HepG2 (cell line): ENCODE data around the gene ELOVL6. TPM values are rescaled to one million over a fixed set of nuclear protein-coding genes. Genes with fewer than 3 reads are reported as not detected.
A peak's percentile ranks its signal among the peaks of the same experiment; 100 is the strongest.

ENCODE experiments used
- BHLHE40 ChIP-seq: IDR thresholded peaks from 2 replicates; pipeline ENCODE4 v1.6.1; 2011; ENCODE audit warnings: low read length, improper control_type of control experiment
- CHD4 ChIP-seq: fragments of 200-600 bp; sonication (generic); IDR thresholded peaks from 2 replicates; pipeline ENCODE4 v1.7.0; 2017; ENCODE audit warnings: mild to moderate bottlenecking, low read length, borderline replicate concordance
- DMAP1 ChIP-seq: IDR thresholded peaks from 2 replicates; pipeline ENCODE4 v1.6.1; 2016
- E2F5 ChIP-seq: sonication (generic); formaldehyde crosslinking; conservative IDR thresholded peaks from 2 replicates; pipeline ENCODE4 v1.4.0; 2020; ENCODE audit warnings: missing genetic modification reagents
- ETS1 ChIP-seq: sonication (generic); formaldehyde crosslinking; IDR thresholded peaks from 2 replicates; pipeline ENCODE4 v1.4.0; 2020; ENCODE audit warnings: missing genetic modification reagents
- ETV5 ChIP-seq: IDR thresholded peaks from 2 replicates; pipeline ENCODE4 v1.6.1; 2018; ENCODE audit warnings: missing biosample characterization, missing genetic modification reagents, inconsistent platforms, borderline replicate concordance
- FOSL2 ChIP-seq: sonication (generic); formaldehyde crosslinking; IDR thresholded peaks from 2 replicates; pipeline ENCODE4 v1.4.0; 2020; ENCODE audit warnings: missing genetic modification reagents
- IKZF1 ChIP-seq: fragments of 450-650 bp; IDR thresholded peaks from 2 replicates; pipeline ENCODE4 v1.7.1; 2016
- MEIS1 ChIP-seq: sonication (generic); formaldehyde crosslinking; IDR thresholded peaks from 2 replicates; pipeline ENCODE4 v1.9.0; 2021; ENCODE audit warnings: mild to moderate bottlenecking, missing genetic modification reagents, moderate library complexity, borderline replicate concordance
- NFE2L1 ChIP-seq: sonication (generic); formaldehyde crosslinking; IDR thresholded peaks from 2 replicates; pipeline ENCODE4 v1.4.0; 2020; ENCODE audit warnings: missing genetic modification reagents, mild to moderate bottlenecking, borderline replicate concordance
- NFKB2 ChIP-seq: sonication (generic); formaldehyde crosslinking; IDR thresholded peaks from 2 replicates; pipeline ENCODE4 v1.4.0; 2020; ENCODE audit warnings: missing genetic modification reagents, borderline replicate concordance
- RBAK ChIP-seq: sonication (generic); formaldehyde crosslinking; IDR thresholded peaks from 2 replicates; pipeline ENCODE4 v1.5.1; 2020; ENCODE audit warnings: mild to moderate bottlenecking, missing genetic modification reagents
- REXO4 ChIP-seq: sonication (generic); formaldehyde crosslinking; IDR thresholded peaks from 2 replicates; pipeline ENCODE4 v1.8.0; 2022; ENCODE audit warnings: missing genetic modification reagents, mild to moderate bottlenecking, borderline replicate concordance
- RFX3 ChIP-seq: IDR thresholded peaks from 2 replicates; pipeline ENCODE4 v1.6.1; 2016; ENCODE audit warnings: missing biosample characterization, missing genetic modification reagents
- RXRB ChIP-seq: IDR thresholded peaks from 2 replicates; pipeline ENCODE4 v1.6.1; 2016; ENCODE audit warnings: borderline replicate concordance, missing genetic modification reagents, missing compliant biosample characterization
- SRSF4 ChIP-seq: fragments of 200-400 bp; formaldehyde crosslinking; IDR thresholded peaks from one replicate; pipeline ENCODE4 v1.6.1; 2018; ENCODE audit warnings: mild to moderate bottlenecking, low read depth, low read length, moderate library complexity; ENCODE audit not compliant: poor library complexity, severe bottlenecking
- TBX2 ChIP-seq: sonication (generic); formaldehyde crosslinking; IDR thresholded peaks from 2 replicates; pipeline ENCODE4 v1.5.0; 2020; ENCODE audit warnings: missing genetic modification reagents, mild to moderate bottlenecking, borderline replicate concordance
- TCF7 ChIP-seq: sonication (generic); IDR thresholded peaks from 2 replicates; pipeline ENCODE4 v1.6.1; 2016; ENCODE audit warnings: antibody characterized with exemption, low read depth
- XBP1 ChIP-seq: sonication (generic); formaldehyde crosslinking; IDR thresholded peaks from 2 replicates; pipeline ENCODE4 v1.5.0; 2020; ENCODE audit warnings: missing genetic modification reagents
- ZFP62 ChIP-seq: sonication (generic); formaldehyde crosslinking; IDR thresholded peaks from 2 replicates; pipeline ENCODE4 v1.4.0; 2020; ENCODE audit warnings: missing genetic modification reagents
- ZMYM3 ChIP-seq: sonication (generic); formaldehyde crosslinking; IDR thresholded peaks from 2 replicates; pipeline ENCODE4 v1.5.1; 2020; ENCODE audit warnings: mild to moderate bottlenecking, missing genetic modification reagents
- ZNF276 ChIP-seq: sonication (generic); formaldehyde crosslinking; IDR thresholded peaks from 2 replicates; pipeline ENCODE4 v1.4.0; 2020; ENCODE audit warnings: mild to moderate bottlenecking, low read depth, missing genetic modification reagents
- ZNF383 ChIP-seq: sonication (generic); formaldehyde crosslinking; IDR thresholded peaks from 2 replicates; pipeline ENCODE4 v1.4.0; 2020; ENCODE audit warnings: missing genetic modification reagents, mild to moderate bottlenecking, borderline replicate concordance
- ZNF557 ChIP-seq: sonication (generic); formaldehyde crosslinking; IDR thresholded peaks from 2 replicates; pipeline ENCODE4 v1.4.0; 2020; ENCODE audit warnings: missing genetic modification reagents
- ZNF652 ChIP-seq: IDR thresholded peaks from 2 replicates; pipeline ENCODE4 v1.6.1; 2016; ENCODE audit warnings: low read depth, borderline replicate concordance
- ZNF691 ChIP-seq: sonication (generic); formaldehyde crosslinking; IDR thresholded peaks from 2 replicates; pipeline ENCODE4 v1.4.0; 2020; ENCODE audit warnings: missing genetic modification reagents, low read depth, mild to moderate bottlenecking, borderline replicate concordance
- ZNF768 ChIP-seq: sonication (generic); formaldehyde crosslinking; IDR thresholded peaks from 2 replicates; pipeline ENCODE4 v1.4.0; 2020; ENCODE audit warnings: missing genetic modification reagents
- polyA plus RNA-seq, 8 experiments: library from polyadenylated mRNA; depleted of rRNA in 3 of 8; stranded (reverse) in 7 of 8; unstranded in 1 of 8; fragments of >200 nt; fragmentation: Illumina TruSeq in 4 of 8; extraction: Trizol in 4 of 8; gene quantifications; 2 replicates each; pipeline versions ENCODE4 v1.2.1 to v1.2.3, GENCODE V29; 2011 to 2016; ENCODE audit warnings: low read depth in 4 of 8, missing spikeins in 1 of 8, mixed read lengths in 1 of 8; ENCODE audit not compliant: insufficient read depth in 1 of 8
- total RNA-seq, 5 experiments: library from RNA; depleted of rRNA; stranded (reverse); fragments of >200 nt; fragmentation: Illumina TruSeq; extraction: Trizol; gene quantifications; 2 replicates each; pipeline ENCODE4 v1.2.3, GENCODE V29; 2016; ENCODE audit warnings: low read depth in 1 of 5

Gene ELOVL6
- total and polyA plus RNA-seq, 2 of the 13 experiments (the other 11 are each of a cell fraction or from before 2014, with no cell fraction given), result 14.1 to 23.2 TPM

GRCh38 chr4:110198435-110199416, at the start of gene ELOVL6 (continued):
- TF ChIP-seq ZNF691 (CRISPR knock-in tag) (peak; percentile 44; the same call in 1 of the 2 replicates), DMAP1 (CRISPR knock-in tag) (peak; percentile 70; the same call in 1 of the 2 replicates), REXO4 (CRISPR knock-in tag) (no peak), RFX3 (no peak), SRSF4 (no peak), ZNF276 (CRISPR knock-in tag) (no peak), RXRB (CRISPR knock-in tag) (peak; percentile 93), ETS1 (CRISPR knock-in tag) (no peak), E2F5 (no peak), ZFP62 (no peak), NFKB2 (CRISPR knock-in tag) (no peak), ETV5 (CRISPR knock-in tag) (peak; percentile 52; the same call in 1 of the 2 replicates), ZNF383 (no peak), MEIS1 (no peak), TCF7 (no peak), FOSL2 (peak; percentile 59), RBAK (CRISPR knock-in tag) (no peak), ZNF768 (CRISPR knock-in tag) (no peak), ZMYM3 (CRISPR knock-in tag) (peak; percentile 92), CHD4 (no peak), ZNF652 (CRISPR knock-in tag) (peak; percentile 99), TBX2 (CRISPR knock-in tag) (peak; percentile 74; the same call in 1 of the 2 replicates), XBP1 (CRISPR knock-in tag) (no peak), ZNF557 (CRISPR knock-in tag) (0 out of 2 replicates have a peak, but pooled peaks have one; percentile 74), IKZF1 (no peak), BHLHE40 (peak; percentile 78), NFE2L1 (CRISPR knock-in tag) (no peak)
